Osteocyte (in vitro differentiated cells): ENCODE measurements around the gene NTN4. TPM values are rescaled to one million over a fixed set of nuclear protein-coding genes. Genes with fewer than 3 reads are reported as not detected.
A peak's percentile ranks its signal among the peaks of the same experiment; 100 is the strongest.

Source experiments
- DNase-seq: peaks from one replicate; pipeline ENCODE4 v3.0.0; 2021; ENCODE audit warnings: mixed read lengths; ENCODE audit not compliant: unreplicated experiment; ENCODE audit errors: extremely low spot score
- H3K27ac Mint-ChIP-seq: one replicate; pipeline ENCODE4 v1.8.0; 2021; ENCODE audit warnings: mild to moderate bottlenecking, mixed read lengths; ENCODE audit not compliant: unreplicated experiment
- H3K27me3 Mint-ChIP-seq: one replicate; pipeline ENCODE4 v1.8.0; 2021; ENCODE audit warnings: mixed read lengths; ENCODE audit not compliant: unreplicated experiment
- H3K36me3 Mint-ChIP-seq: one replicate; pipeline ENCODE4 v1.8.0; 2021; ENCODE audit warnings: mixed read lengths; ENCODE audit not compliant: unreplicated experiment
- H3K4me1 Mint-ChIP-seq: one replicate; pipeline ENCODE4 v1.8.0; 2021; ENCODE audit warnings: mixed read lengths; ENCODE audit not compliant: unreplicated experiment
- H3K4me3 Mint-ChIP-seq: one replicate; pipeline ENCODE4 v1.8.0; 2021; ENCODE audit warnings: mild to moderate bottlenecking, moderate library complexity, mixed read lengths; ENCODE audit not compliant: unreplicated experiment
- H3K9me3 Mint-ChIP-seq: one replicate; pipeline ENCODE4 v1.8.0; 2021; ENCODE audit warnings: mixed read lengths; ENCODE audit not compliant: unreplicated experiment
- CTCF ChIP-seq: fragments of 200-600 bp; sonication (generic); IDR thresholded peaks from 2 replicates; pipeline ENCODE4 v1.5.0; 2021; ENCODE audit warnings: antibody characterized with exemption, mild to moderate bottlenecking, moderate library complexity
- total RNA-seq: library from RNA; stranded (reverse); gene quantifications from 2 replicates; pipeline ENCODE4 v1.2.1, GENCODE V29; 2021

NTN4 gene
- total RNA-seq, 1 donor from 2014 or later: 654 TPM

- Mint-ChIP-seq H3K4me3 (peak overlapping the region; percentile 41), H3K4me1 (peaks cover 63% of the 10 kb centered on the region), H3K27ac (peak overlapping the region; percentile 94), H3K27me3 (no peaks in the 10 kb centered on the region), H3K36me3 (peaks cover 5% of the 10 kb centered on the region), H3K9me3 (no peaks in the 10 kb centered on the region)
- TF ChIP-seq CTCF: no peak
- no peak for DNase-seq
Observed at GRCh38 chr12:95805864-95806671, 15.5 kb upstream of the NTN4 start.

- Mint-ChIP-seq H3K4me1 (peaks cover 61% of the 10 kb centered on the region), H3K27ac (peak overlapping the region; percentile 94), H3K27me3 (no peaks in the 10 kb centered on the region), H3K36me3 (peaks cover 5% of the 10 kb centered on the region), H3K4me3 (no peak overlapping the region), H3K9me3 (no peaks in the 10 kb centered on the region)
- no peak for TF ChIP-seq CTCF
- no peak for DNase-seq
Observed at GRCh38 chr12:95804291-95804690, 13.7 kb upstream of the NTN4 start.

- H3K36me3 Mint-ChIP-seq: peaks cover 5% of the 10 kb centered on the region
- peaks cover 58% of the 10 kb centered on the region for H3K4me1 Mint-ChIP-seq
- peak overlapping the region; percentile 94 for H3K27ac Mint-ChIP-seq
Observed at GRCh38 chr12:95803817-95804216, 13.3 kb upstream of the NTN4 start.

GRCh38 chr12:95802482-95803270 lies 12.1 kb upstream of the NTN4 start:
- no peak for TF ChIP-seq CTCF
- H3K4me3 Mint-ChIP-seq: no peak overlapping the region
- no peak for DNase-seq

More at GRCh38 chr12:95803817-95804216, 13.3 kb upstream of the NTN4 start:
- no peak overlapping the region for H3K4me3 Mint-ChIP-seq
- TF ChIP-seq CTCF: no peak
- H3K9me3 Mint-ChIP-seq: no peaks in the 10 kb centered on the region
- H3K27me3 Mint-ChIP-seq: no peaks in the 10 kb centered on the region
- no peak for DNase-seq

GRCh38 chr12:95796982-95797289 lies 6.4 kb upstream of the NTN4 start:
- H3K27ac Mint-ChIP-seq: peak overlapping the region; percentile 87
- no peak for DNase-seq
- no peak overlapping the region for H3K4me3 Mint-ChIP-seq
- H3K4me1 Mint-ChIP-seq: peaks cover 51% of the 10 kb centered on the region
- TF ChIP-seq CTCF: no peak
- H3K9me3 Mint-ChIP-seq: no peaks in the 10 kb centered on the region
- H3K36me3 Mint-ChIP-seq: no peaks in the 10 kb centered on the region
- no peaks in the 10 kb centered on the region for H3K27me3 Mint-ChIP-seq

More at GRCh38 chr12:95802482-95803270, 12.1 kb upstream of the NTN4 start:
- Mint-ChIP-seq H3K36me3 (peaks cover 5% of the 10 kb centered on the region), H3K27ac (peak overlapping the region; percentile 85), H3K27me3 (no peaks in the 10 kb centered on the region), H3K4me1 (peaks cover 58% of the 10 kb centered on the region), H3K9me3 (no peaks in the 10 kb centered on the region)
